Measurements from ENCODE around the gene ARGLU1.
A peak's percentile ranks its signal among the peaks of the same experiment; 100 is the strongest.

ARGLU1 gene

GRCh38 chr13:106503272-106503671, 64.7 kb downstream of the ARGLU1 start:
- no peaks in the 10 kb centered on the region for H3K36me3 ChIP-seq (ENCODE audit: insufficient read depth, low read length)
- TF ChIP-seq, protein P1, sequence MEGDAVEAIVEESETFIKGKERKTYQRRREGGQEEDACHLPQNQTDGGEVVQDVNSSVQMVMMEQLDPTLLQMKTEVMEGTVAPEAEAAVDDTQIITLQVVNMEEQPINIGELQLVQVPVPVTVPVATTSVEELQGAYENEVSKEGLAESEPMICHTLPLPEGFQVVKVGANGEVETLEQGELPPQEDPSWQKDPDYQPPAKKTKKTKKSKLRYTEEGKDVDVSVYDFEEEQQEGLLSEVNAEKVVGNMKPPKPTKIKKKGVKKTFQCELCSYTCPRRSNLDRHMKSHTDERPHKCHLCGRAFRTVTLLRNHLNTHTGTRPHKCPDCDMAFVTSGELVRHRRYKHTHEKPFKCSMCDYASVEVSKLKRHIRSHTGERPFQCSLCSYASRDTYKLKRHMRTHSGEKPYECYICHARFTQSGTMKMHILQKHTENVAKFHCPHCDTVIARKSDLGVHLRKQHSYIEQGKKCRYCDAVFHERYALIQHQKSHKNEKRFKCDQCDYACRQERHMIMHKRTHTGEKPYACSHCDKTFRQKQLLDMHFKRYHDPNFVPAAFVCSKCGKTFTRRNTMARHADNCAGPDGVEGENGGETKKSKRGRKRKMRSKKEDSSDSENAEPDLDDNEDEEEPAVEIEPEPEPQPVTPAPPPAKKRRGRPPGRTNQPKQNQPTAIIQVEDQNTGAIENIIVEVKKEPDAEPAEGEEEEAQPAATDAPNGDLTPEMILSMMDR (IDR thresholded peaks at IDR 0.05; ENCODE audit: borderline replicate concordance, extremely low read depth, low read length, poor library complexity, severe bottlenecking): no peak
- no peak for TF ChIP-seq EZH2 (IDR thresholded peaks at IDR 0.05; ENCODE audit: borderline replicate concordance, low read depth, low read length, severe bottlenecking)
- no peak overlapping the region for H3K27ac ChIP-seq (ENCODE audit: low read length)
- ATAC-seq (ENCODE audit: insufficient read depth, low read depth) (no peak), DNase-seq (no peak)
- no peaks in the 10 kb centered on the region for H4K20me1 ChIP-seq (ENCODE audit: insufficient read depth, low read length)
- peaks cover 39% of the 10 kb centered on the region for H3K4me1 ChIP-seq (ENCODE audit: insufficient read depth, low read length)
- no peak overlapping the region for H2AFZ ChIP-seq (ENCODE audit: low read depth, low read length)
- no peak overlapping the region for H3K4me2 ChIP-seq (ENCODE audit: insufficient read depth, low read length)
- H3K27me3 ChIP-seq (ENCODE audit: insufficient read depth, low read length, poor library complexity): no peaks in the 10 kb centered on the region
- H3K9ac ChIP-seq (ENCODE audit: low read depth, low read length): no peak overlapping the region
- no peaks in the 10 kb centered on the region for H3K79me2 ChIP-seq (ENCODE audit: insufficient read depth, low read length)
- no peak overlapping the region for H3K4me3 ChIP-seq (ENCODE audit: low read depth in 1 of 2, low read length in 2 of 2)
- no peaks in the 10 kb centered on the region for H3K9me3 ChIP-seq (ENCODE audit: insufficient read depth, low read length, severe bottlenecking)

DNA sequence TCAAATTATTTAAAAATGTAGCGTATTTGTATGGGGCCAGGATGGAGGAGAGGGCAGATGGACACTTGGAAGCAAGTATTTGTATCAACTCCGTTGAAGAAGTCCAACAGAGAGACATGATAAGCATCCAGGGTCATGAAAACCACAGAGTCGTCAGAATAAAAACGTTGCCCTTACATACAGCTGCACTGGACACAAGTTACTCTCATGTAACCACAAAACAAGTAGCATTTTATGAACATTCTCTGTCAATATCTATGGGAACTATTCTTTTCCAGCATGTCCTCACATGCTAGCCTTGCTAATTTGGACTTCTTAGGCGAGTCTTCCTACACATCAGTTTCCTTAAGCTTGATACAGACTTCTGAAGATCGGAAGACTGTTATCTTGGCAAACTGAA, 67.5 kb downstream of the ARGLU1 start:
- DNase-seq (no peak), ATAC-seq (ENCODE audit: insufficient read depth, low read depth) (no peak)
- Histone ChIP-seq H3K36me3 (ENCODE audit: insufficient read depth, low read length) (no peaks in the 10 kb centered on the region), H3K27ac (ENCODE audit: low read length) (peak overlapping the region; percentile 77), H3K4me1 (ENCODE audit: insufficient read depth, low read length) (peaks cover 47% of the 10 kb centered on the region), H3K27me3 (ENCODE audit: insufficient read depth, low read length, poor library complexity) (no peaks in the 10 kb centered on the region), H3K79me2 (ENCODE audit: insufficient read depth, low read length) (no peaks in the 10 kb centered on the region), H4K20me1 (ENCODE audit: insufficient read depth, low read length) (no peaks in the 10 kb centered on the region), H3K4me3 (ENCODE audit: low read depth in 1 of 2, low read length in 2 of 2) (peak overlapping the region in 1 of 2 experiments; percentile 43; a peak in 2 of 4 replicates), H3K9ac (ENCODE audit: low read depth, low read length) (0 out of 2 replicates have a peak overlapping the region, but pooled peaks have one; percentile 15), H3K9me3 (ENCODE audit: insufficient read depth, low read length, severe bottlenecking) (no peaks in the 10 kb centered on the region), H3K4me2 (ENCODE audit: insufficient read depth, low read length) (peak overlapping the region; percentile 56), H2AFZ (ENCODE audit: low read depth, low read length) (peak overlapping the region; percentile 69)
- no peak for TF ChIP-seq EZH2 (IDR thresholded peaks at IDR 0.05; ENCODE audit: borderline replicate concordance, low read depth, low read length, severe bottlenecking)
- TF ChIP-seq, protein P1 (IDR thresholded peaks at IDR 0.05; ENCODE audit: borderline replicate concordance, extremely low read depth, low read length, poor library complexity, severe bottlenecking): no peak

- Histone ChIP-seq H3K4me3 (ENCODE audit: low read depth in 1 of 2, low read length in 2 of 2) (peak overlapping the region in 1 of 2 experiments; percentile 43; a peak in 1 of 4 replicates), H3K4me1 (ENCODE audit: insufficient read depth, low read length) (peaks cover 47% of the 10 kb centered on the region), H3K9me3 (ENCODE audit: insufficient read depth, low read length, severe bottlenecking) (no peaks in the 10 kb centered on the region), H4K20me1 (ENCODE audit: insufficient read depth, low read length) (no peaks in the 10 kb centered on the region), H3K27ac (ENCODE audit: low read length) (peak overlapping the region; percentile 77), H3K9ac (ENCODE audit: low read depth, low read length) (peak overlapping the region; percentile 15; the same call in 1 of the 2 replicates), H3K27me3 (ENCODE audit: insufficient read depth, low read length, poor library complexity) (no peaks in the 10 kb centered on the region), H3K79me2 (ENCODE audit: insufficient read depth, low read length) (no peaks in the 10 kb centered on the region), H2AFZ (ENCODE audit: low read depth, low read length) (peak overlapping the region; percentile 69), H3K36me3 (ENCODE audit: insufficient read depth, low read length) (no peaks in the 10 kb centered on the region), H3K4me2 (ENCODE audit: insufficient read depth, low read length) (peak overlapping the region; percentile 56)
- TF ChIP-seq, protein P1 (IDR thresholded peaks at IDR 0.05; ENCODE audit: borderline replicate concordance, extremely low read depth, low read length, poor library complexity, severe bottlenecking): no peak
- no peak for TF ChIP-seq EZH2 (IDR thresholded peaks at IDR 0.05; ENCODE audit: borderline replicate concordance, low read depth, low read length, severe bottlenecking)
- ATAC-seq (ENCODE audit: insufficient read depth, low read depth): peak; percentile 94
- peak; percentile 77 for DNase-seq
These were observed 68.0 kb downstream of the ARGLU1 start for GRCh38 chr13:106499896-106500295.

Data from DND-41 (cell line).